ENCODE measurements around the gene RITA1. TPM values are rescaled to one million over a fixed set of nuclear protein-coding genes. Genes with fewer than 3 reads are reported as not detected.

RITA1 gene
- polyA plus RNA-seq, 2 donors = 6.8 to 14.6 TPM

- Histone ChIP-seq H3K4me3 (ENCODE audit: low read depth in 1 of 2, low read length in 2 of 2) (no peak overlapping the region), H3K4me1 (ENCODE audit: control insufficient read depth in 2 of 2, insufficient read depth in 2 of 2, low read length in 1 of 2) (peaks cover 0 to 2% of the 10 kb centered on the region in 2 donors), H3K36me3 (ENCODE audit: control insufficient read depth in 2 of 2, insufficient read depth in 2 of 2, low read length in 1 of 2) (peaks cover 44 to 76% of the 10 kb centered on the region in 2 donors), H3K9me3 (ENCODE audit: control insufficient read depth in 2 of 2, insufficient read depth in 1 of 2, low read depth in 1 of 2, low read length in 1 of 2) (no peaks in the 10 kb centered on the region), H3K27ac (ENCODE audit: low read depth in 2 of 2, low read length in 1 of 2) (no peak overlapping the region), H3K27me3 (ENCODE audit: control insufficient read depth in 1 of 2, insufficient read depth in 2 of 2, low read length in 2 of 2) (no peaks in the 10 kb centered on the region)
- WGBS, 2 donors = 89 to 92% methylated on average over 25 of the region's 25 CpGs
These were observed 23.2 kb upstream of the RITA1 start for GRCh38 chr12:113162102-113163029.

GRCh38 chr12:113163030-113163360 lies 22.5 kb upstream of the RITA1 start:
- Histone ChIP-seq H3K36me3 (ENCODE audit: control insufficient read depth in 2 of 2, insufficient read depth in 2 of 2, low read length in 1 of 2) (peaks cover 42 to 76% of the 10 kb centered on the region in 2 donors), H3K27ac (ENCODE audit: low read depth in 2 of 2, low read length in 1 of 2) (no peak overlapping the region), H3K27me3 (ENCODE audit: control insufficient read depth in 1 of 2, insufficient read depth in 2 of 2, low read length in 2 of 2) (no peaks in the 10 kb centered on the region), H3K4me1 (ENCODE audit: control insufficient read depth in 2 of 2, insufficient read depth in 2 of 2, low read length in 1 of 2) (peaks cover 0 to 2% of the 10 kb centered on the region in 2 donors), H3K4me3 (ENCODE audit: low read depth in 1 of 2, low read length in 2 of 2) (no peak overlapping the region), H3K9me3 (ENCODE audit: control insufficient read depth in 2 of 2, insufficient read depth in 1 of 2, low read depth in 1 of 2, low read length in 1 of 2) (no peaks in the 10 kb centered on the region)
- WGBS, 2 donors = 95 to 96% methylated on average over 12 of the region's 12 CpGs

- 96 to 97% methylated on average over 13 of the region's 13 CpGs for WGBS, 2 donors
- Histone ChIP-seq H3K4me3 (ENCODE audit: low read depth in 1 of 2, low read length in 2 of 2) (no peak overlapping the region), H3K9me3 (ENCODE audit: control insufficient read depth in 2 of 2, insufficient read depth in 1 of 2, low read depth in 1 of 2, low read length in 1 of 2) (no peaks in the 10 kb centered on the region), H3K36me3 (ENCODE audit: control insufficient read depth in 2 of 2, insufficient read depth in 2 of 2, low read length in 1 of 2) (peaks cover 38 to 75% of the 10 kb centered on the region in 2 donors), H3K4me1 (ENCODE audit: control insufficient read depth in 2 of 2, insufficient read depth in 2 of 2, low read length in 1 of 2) (peaks cover 0 to 2% of the 10 kb centered on the region in 2 donors), H3K27ac (ENCODE audit: low read depth in 2 of 2, low read length in 1 of 2) (no peak overlapping the region), H3K27me3 (ENCODE audit: control insufficient read depth in 1 of 2, insufficient read depth in 2 of 2, low read length in 2 of 2) (no peaks in the 10 kb centered on the region)
These were observed 21.5 kb upstream of the RITA1 start for GRCh38 chr12:113164014-113164413.

- Histone ChIP-seq H3K27me3 (ENCODE audit: control insufficient read depth in 1 of 2, insufficient read depth in 2 of 2, low read length in 2 of 2) (no peaks in the 10 kb centered on the region), H3K9me3 (ENCODE audit: control insufficient read depth in 2 of 2, insufficient read depth in 1 of 2, low read depth in 1 of 2, low read length in 1 of 2) (no peaks in the 10 kb centered on the region), H3K4me3 (ENCODE audit: low read depth in 1 of 2, low read length in 2 of 2) (no peak overlapping the region), H3K36me3 (ENCODE audit: control insufficient read depth in 2 of 2, insufficient read depth in 2 of 2, low read length in 1 of 2) (peaks cover 38 to 61% of the 10 kb centered on the region in 2 donors), H3K4me1 (ENCODE audit: control insufficient read depth in 2 of 2, insufficient read depth in 2 of 2, low read length in 1 of 2) (peaks cover 0 to 2% of the 10 kb centered on the region in 2 donors), H3K27ac (ENCODE audit: low read depth in 2 of 2, low read length in 1 of 2) (no peak overlapping the region)
- WGBS, 2 donors = 92% methylated on average over 32 of the region's 32 CpGs
These were observed 19.7 kb upstream of the RITA1 start for GRCh38 chr12:113165521-113166450.

GRCh38 chr12:113167868-113168267 lies 17.7 kb upstream of the RITA1 start:
- Histone ChIP-seq H3K9me3 (ENCODE audit: control insufficient read depth in 2 of 2, insufficient read depth in 1 of 2, low read depth in 1 of 2, low read length in 1 of 2) (no peaks in the 10 kb centered on the region), H3K4me3 (ENCODE audit: low read depth in 1 of 2, low read length in 2 of 2) (no peak overlapping the region), H3K27me3 (ENCODE audit: control insufficient read depth in 1 of 2, insufficient read depth in 2 of 2, low read length in 2 of 2) (no peaks in the 10 kb centered on the region), H3K36me3 (ENCODE audit: control insufficient read depth in 2 of 2, insufficient read depth in 2 of 2, low read length in 1 of 2) (peaks cover 34 to 61% of the 10 kb centered on the region in 2 donors), H3K27ac (ENCODE audit: low read depth in 2 of 2, low read length in 1 of 2) (no peak overlapping the region), H3K4me1 (ENCODE audit: control insufficient read depth in 2 of 2, insufficient read depth in 2 of 2, low read length in 1 of 2) (peaks cover 0 to 2% of the 10 kb centered on the region in 2 donors)
- whole genome bisulfite sequencing, 2 donors = 93% methylated on average over 10 of the region's 10 CpGs

GRCh38 chr12:113169697-113170096 lies 15.8 kb upstream of the RITA1 start:
- Histone ChIP-seq H3K9me3 (ENCODE audit: control insufficient read depth in 2 of 2, insufficient read depth in 1 of 2, low read depth in 1 of 2, low read length in 1 of 2) (no peaks in the 10 kb centered on the region), H3K27ac (ENCODE audit: low read depth in 2 of 2, low read length in 1 of 2) (no peak overlapping the region), H3K4me1 (ENCODE audit: control insufficient read depth in 2 of 2, insufficient read depth in 2 of 2, low read length in 1 of 2) (peaks cover 0 to 5% of the 10 kb centered on the region in 2 donors), H3K4me3 (ENCODE audit: low read depth in 1 of 2, low read length in 2 of 2) (no peak overlapping the region), H3K36me3 (ENCODE audit: control insufficient read depth in 2 of 2, insufficient read depth in 2 of 2, low read length in 1 of 2) (peaks cover 25 to 53% of the 10 kb centered on the region in 2 donors), H3K27me3 (ENCODE audit: control insufficient read depth in 1 of 2, insufficient read depth in 2 of 2, low read length in 2 of 2) (no peaks in the 10 kb centered on the region)
- 93 to 95% methylated on average over 13 of the region's 13 CpGs for WGBS, 2 donors

GRCh38 chr12:113170457-113170856 lies 15.1 kb upstream of the RITA1 start:
- no peaks in the 10 kb centered on the region for H3K9me3 ChIP-seq (ENCODE audit: control insufficient read depth in 2 of 2, insufficient read depth in 1 of 2, low read depth in 1 of 2, low read length in 1 of 2)
- peaks cover 22 to 48% of the 10 kb centered on the region in 2 donors for H3K36me3 ChIP-seq (ENCODE audit: control insufficient read depth in 2 of 2, insufficient read depth in 2 of 2, low read length in 1 of 2)
- no peak overlapping the region for H3K27ac ChIP-seq (ENCODE audit: low read depth in 2 of 2, low read length in 1 of 2)
- H3K4me3 ChIP-seq (ENCODE audit: low read depth in 1 of 2, low read length in 2 of 2) = no peak overlapping the region
- no peaks in the 10 kb centered on the region for H3K27me3 ChIP-seq (ENCODE audit: control insufficient read depth in 1 of 2, insufficient read depth in 2 of 2, low read length in 2 of 2)
- H3K4me1 ChIP-seq (ENCODE audit: control insufficient read depth in 2 of 2, insufficient read depth in 2 of 2, low read length in 1 of 2) = peaks cover 0 to 5% of the 10 kb centered on the region in 2 donors
- 86 to 93% methylated on average over 5 of the region's 5 CpGs for WGBS, 2 donors

- H3K4me3 ChIP-seq (ENCODE audit: low read depth in 1 of 2, low read length in 2 of 2) = no peak overlapping the region
- no peaks in the 10 kb centered on the region for H3K27me3 ChIP-seq (ENCODE audit: control insufficient read depth in 1 of 2, insufficient read depth in 2 of 2, low read length in 2 of 2)
- peaks cover 0 to 3% of the 10 kb centered on the region in 2 donors for H3K4me1 ChIP-seq (ENCODE audit: control insufficient read depth in 2 of 2, insufficient read depth in 2 of 2, low read length in 1 of 2)
- WGBS, 2 donors = 92 to 93% methylated on average over 4 of the region's 4 CpGs
- H3K9me3 ChIP-seq (ENCODE audit: control insufficient read depth in 2 of 2, insufficient read depth in 1 of 2, low read depth in 1 of 2, low read length in 1 of 2) = no peaks in the 10 kb centered on the region
- H3K27ac ChIP-seq (ENCODE audit: low read depth in 2 of 2, low read length in 1 of 2) = no peak overlapping the region
- peaks cover 20 to 44% of the 10 kb centered on the region in 2 donors for H3K36me3 ChIP-seq (ENCODE audit: control insufficient read depth in 2 of 2, insufficient read depth in 2 of 2, low read length in 1 of 2)
These were observed 14.6 kb upstream of the RITA1 start for GRCh38 chr12:113170926-113171325.

- Histone ChIP-seq H3K27ac (ENCODE audit: low read depth in 2 of 2, low read length in 1 of 2) (no peak overlapping the region), H3K9me3 (ENCODE audit: control insufficient read depth in 2 of 2, insufficient read depth in 1 of 2, low read depth in 1 of 2, low read length in 1 of 2) (no peaks in the 10 kb centered on the region), H3K4me3 (ENCODE audit: low read depth in 1 of 2, low read length in 2 of 2) (no peak overlapping the region), H3K4me1 (ENCODE audit: control insufficient read depth in 2 of 2, insufficient read depth in 2 of 2, low read length in 1 of 2) (peaks cover 0 to 3% of the 10 kb centered on the region in 2 donors), H3K36me3 (ENCODE audit: control insufficient read depth in 2 of 2, insufficient read depth in 2 of 2, low read length in 1 of 2) (peaks cover 20 to 39% of the 10 kb centered on the region in 2 donors), H3K27me3 (ENCODE audit: control insufficient read depth in 1 of 2, insufficient read depth in 2 of 2, low read length in 2 of 2) (no peaks in the 10 kb centered on the region)
- WGBS, 2 donors = 96 to 98% methylated on average over 9 of the region's 9 CpGs
These were observed 14.0 kb upstream of the RITA1 start for GRCh38 chr12:113171543-113171942.

All from esophagus (tissue), 2 donors.